Germinal center (tissue), 1 donor: ENCODE data around the gene ADAM33.
A peak's percentile ranks its signal among the peaks of the same experiment; 100 is the strongest.

Experiments used
- DNase-seq: peaks from one replicate; pipeline ENCODE4 v3.0.0; 2012; ENCODE audit warnings: mixed read lengths, low spot score

ADAM33 gene

GRCh38 chr20:3663858-3664257 lies 18.0 kb downstream of the ADAM33 start:
- DNase-seq: no peak

DNA sequence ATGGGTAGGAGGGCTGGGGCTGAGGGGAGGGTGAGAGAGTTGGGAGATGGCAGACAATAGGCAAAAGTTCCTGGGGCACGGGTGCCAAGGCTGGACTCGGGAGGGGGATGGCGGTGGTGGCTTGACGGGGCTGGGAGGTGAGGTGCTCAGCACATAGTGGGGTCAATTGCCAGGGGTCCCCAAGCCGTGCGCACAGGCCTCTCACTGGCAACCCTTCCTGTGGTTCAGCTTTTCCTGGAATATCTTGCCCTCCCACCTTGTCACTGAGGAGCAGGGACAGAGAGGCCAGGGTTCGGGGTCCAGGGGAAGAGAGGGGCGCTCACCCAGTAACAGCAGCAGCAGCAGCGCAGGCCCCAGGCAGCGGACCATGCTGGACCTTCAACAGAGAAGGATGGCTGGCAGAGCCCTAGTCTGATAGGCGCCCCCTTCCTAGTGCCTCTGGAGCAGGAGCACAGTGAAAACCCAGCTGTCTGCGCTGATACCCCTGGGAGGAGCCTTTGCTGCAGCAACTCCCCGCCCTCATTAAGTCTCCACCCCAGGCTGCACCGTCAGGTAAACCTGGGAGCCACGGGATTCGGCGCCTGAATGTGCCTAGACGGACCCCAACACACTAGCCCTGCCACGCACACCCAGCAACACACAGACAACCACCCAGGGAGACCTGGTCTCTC lies 18.6 kb downstream of the ADAM33 start, which contains the start of gene GFRA4:
Gene GFRA4, minus strand, starts transcription at position 369 of the 671 bp plus-strand sequence. Its CDS starts 0 bp downstream, at position 369.
- no peak for DNase-seq

GRCh38 chr20:3661814-3662665 lies 19.8 kb downstream of the ADAM33 start:
- no peak for DNase-seq

- DNase-seq: no peak
Observed at GRCh38 chr20:3661060-3661813, 20.6 kb downstream of the ADAM33 start.

- DNase-seq: no peak
Observed at GRCh38 chr20:3660262-3661059, 21.3 kb downstream of the ADAM33 start.

- DNase-seq: no peak
Observed at GRCh38 chr20:3659492-3660261, 22.1 kb downstream of the ADAM33 start.

DNA sequence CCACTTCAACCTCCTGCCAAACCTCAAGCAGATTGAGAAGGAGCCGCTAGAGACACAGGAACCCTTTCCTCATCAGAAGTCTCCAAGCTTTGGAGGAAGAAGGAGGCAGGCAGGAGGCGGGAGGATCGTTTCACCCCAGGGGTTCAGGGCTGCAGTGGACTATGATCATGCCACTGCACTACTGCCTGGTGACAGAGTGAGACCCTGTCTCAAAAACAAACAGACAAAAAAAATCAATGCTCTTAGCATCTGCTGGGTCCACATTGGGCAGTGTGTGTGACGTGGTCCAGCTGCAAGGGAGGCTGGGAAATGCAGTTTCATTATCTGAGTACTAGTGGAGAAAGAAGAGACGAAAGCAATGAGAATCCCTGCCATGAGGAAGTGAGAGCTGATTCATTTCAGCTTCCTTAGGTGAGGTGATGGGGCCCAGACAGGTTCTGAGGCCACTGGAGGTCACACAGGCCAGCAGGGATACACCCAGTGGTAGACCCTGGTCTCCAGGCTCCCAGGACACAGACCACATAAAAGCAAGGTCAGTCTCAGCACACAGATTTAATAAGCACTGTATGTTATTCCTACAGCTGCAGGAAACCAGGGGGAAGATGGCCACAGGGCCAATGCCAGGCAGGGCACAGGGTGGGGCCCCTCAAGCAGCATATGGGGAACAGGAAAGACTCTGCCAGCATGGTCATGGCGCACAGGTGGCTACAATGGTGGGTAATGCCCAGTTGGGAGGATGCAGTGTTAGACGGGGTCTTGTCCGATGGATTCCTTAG lies 22.9 kb downstream of the ADAM33 start:
- peak; percentile 53 for DNase-seq

- no peak for DNase-seq
Observed at GRCh38 chr20:3658019-3658715, 23.6 kb downstream of the ADAM33 start.

DNA sequence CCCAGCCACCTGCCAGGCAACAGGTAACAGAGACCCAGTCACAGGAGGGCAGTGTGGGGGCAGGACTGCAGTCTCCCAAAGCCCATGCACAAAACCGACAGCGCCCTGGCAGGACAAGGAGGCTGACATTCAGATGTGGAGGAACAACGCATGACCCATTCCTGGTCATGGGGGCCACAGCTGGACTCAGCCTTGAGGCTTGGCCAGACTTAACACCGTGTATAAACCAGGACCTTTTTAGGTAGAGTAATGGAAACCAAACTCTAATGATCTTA lies 26.7 kb downstream of the ADAM33 start:
- no peak for DNase-seq

- no peak for DNase-seq
Observed at GRCh38 chr20:3654326-3655130, 27.3 kb downstream of the ADAM33 start.

- DNase-seq: no peak
Observed at GRCh38 chr20:3653921-3654320, 27.9 kb downstream of the ADAM33 start.

DNA sequence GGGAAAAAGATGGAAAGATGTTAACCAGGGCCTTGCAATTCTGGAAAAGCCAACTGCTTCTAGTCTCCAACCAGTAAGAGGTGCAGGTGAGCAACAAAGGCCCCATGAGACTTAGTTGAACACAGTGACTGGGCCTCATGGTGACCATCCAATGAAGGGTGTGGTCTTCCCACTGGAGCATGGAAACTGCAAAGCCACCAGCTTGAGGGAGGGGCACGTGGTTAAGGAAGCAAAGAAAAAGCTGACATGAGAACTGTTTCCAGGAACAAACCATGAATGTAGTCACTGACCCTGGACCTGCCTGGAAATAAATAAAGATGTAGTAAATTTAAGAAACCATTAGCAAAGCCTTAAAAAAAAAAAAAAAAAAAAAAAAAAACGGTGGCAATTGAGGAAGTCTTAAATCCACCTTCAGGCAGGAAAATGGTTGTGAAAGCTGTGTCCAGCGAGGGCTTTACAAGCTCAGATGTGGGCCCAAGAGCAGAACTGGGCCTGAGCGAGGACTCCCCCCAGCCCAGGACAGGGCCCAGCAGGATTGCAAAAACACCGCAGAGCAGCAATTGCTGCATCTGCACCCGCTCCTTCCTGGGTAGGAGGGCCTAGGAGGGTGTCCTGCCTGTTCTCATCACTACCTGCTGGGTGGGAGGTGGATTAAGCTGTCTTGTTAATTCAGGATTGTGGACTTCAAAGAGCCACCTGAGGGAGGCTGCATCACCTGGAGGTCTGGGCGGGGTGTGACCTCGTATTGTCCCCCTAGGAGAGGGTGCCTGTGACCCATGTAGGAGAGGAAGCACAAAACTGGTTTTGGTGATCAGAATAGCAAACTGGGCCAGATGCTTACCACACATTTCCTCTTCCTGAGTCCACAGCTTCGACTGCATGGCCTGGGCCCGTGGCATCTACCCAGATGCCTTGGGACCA lies 28.9 kb downstream of the ADAM33 start:
- DNase-seq: no peak

GRCh38 chr20:3652221-3652620 lies 29.6 kb downstream of the ADAM33 start:
- no peak for DNase-seq

- DNase-seq: no peak
Observed at GRCh38 chr20:3651204-3651962, 30.4 kb downstream of the ADAM33 start.

- DNase-seq: no peak
Observed at GRCh38 chr20:3648951-3649350, 32.9 kb downstream of the ADAM33 start.

GRCh38 chr20:3647473-3647872 lies 34.3 kb downstream of the ADAM33 start:
- DNase-seq: no peak

DNA sequence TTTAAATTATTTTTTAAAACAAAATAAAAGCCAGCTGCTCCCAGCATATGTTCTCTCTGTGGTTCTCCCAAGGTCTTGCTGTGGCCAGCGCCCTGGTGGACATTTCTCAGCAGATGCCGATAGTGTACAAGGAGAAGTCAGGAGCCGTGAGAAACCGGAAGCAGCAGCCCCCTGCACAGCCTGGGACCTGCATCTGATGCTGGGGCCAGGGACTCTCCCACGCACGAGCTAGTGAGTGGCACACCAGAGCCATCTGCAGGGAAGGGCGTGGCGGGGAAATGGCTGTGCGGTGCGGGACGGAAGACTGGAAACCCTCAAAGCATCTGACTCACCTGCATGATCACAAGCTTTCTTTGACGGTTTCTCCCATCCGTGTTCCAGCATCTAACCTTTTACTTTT lies 35.2 kb downstream of the ADAM33 start:
- DNase-seq: no peak
